Trophoblast cell (in vitro differentiated cells and primary cell): ENCODE measurements around the gene NXPE3.

ENCODE experiments used
- DNase-seq, 2 donors: peaks; one replicate each; pipeline ENCODE4 v3.0.0-alpha.2; 2016
- H2AFZ ChIP-seq: 2 replicates; pipeline ENCODE4 v1.6.1; 2013; ENCODE audit warnings: low read length, moderate library complexity, mild to moderate bottlenecking; ENCODE audit not compliant: insufficient read depth, poor library complexity
- H2AK5ac ChIP-seq: 2 replicates; pipeline ENCODE4 v1.6.1; 2013; ENCODE audit warnings: mild to moderate bottlenecking, low read length
- H2BK120ac ChIP-seq: 2 replicates; pipeline ENCODE4 v1.6.1; 2013; ENCODE audit warnings: low read length, mild to moderate bottlenecking, moderate library complexity; ENCODE audit not compliant: insufficient read depth, poor library complexity
- H2BK12ac ChIP-seq: 2 replicates; pipeline ENCODE4 v1.6.1; 2013; ENCODE audit warnings: mild to moderate bottlenecking, low read length, moderate library complexity
- H2BK5ac ChIP-seq: 2 replicates; pipeline ENCODE4 v1.6.1; 2013; ENCODE audit warnings: low read length, low read depth, moderate library complexity, mild to moderate bottlenecking; ENCODE audit not compliant: poor library complexity
- H3K14ac ChIP-seq: 2 replicates; pipeline ENCODE4 v1.6.1; 2013; ENCODE audit warnings: mild to moderate bottlenecking, low read length
- H3K18ac ChIP-seq: 2 replicates; pipeline ENCODE4 v1.6.1; 2013; ENCODE audit warnings: mild to moderate bottlenecking, low read length
- H3K23ac ChIP-seq: 2 replicates; pipeline ENCODE4 v1.6.1; 2013; ENCODE audit warnings: low read length
- H3K27ac ChIP-seq: 2 replicates; pipeline ENCODE4 v1.5.1; 2013; ENCODE audit warnings: low read depth, mild to moderate bottlenecking, inconsistent platforms, low read length, moderate library complexity
- H3K27me3 ChIP-seq: 2 replicates; pipeline ENCODE4 v1.6.1; 2013; ENCODE audit warnings: inconsistent platforms, mild to moderate bottlenecking, low read length, moderate library complexity; ENCODE audit not compliant: insufficient read depth
- H3K36me3 ChIP-seq, 2 experiments: 1 replicate in 1 of 2; 2 replicates in 1 of 2; pipeline ENCODE4 v1.6.1; 2013; ENCODE audit warnings: low read length in 2 of 2, mild to moderate bottlenecking in 2 of 2, moderate library complexity in 1 of 2; ENCODE audit not compliant: insufficient read depth in 2 of 2, control insufficient read depth in 1 of 2
- H3K4ac ChIP-seq: 2 replicates; pipeline ENCODE4 v1.6.1; 2013; ENCODE audit warnings: low read depth, mild to moderate bottlenecking, low read length, moderate library complexity
- H3K4me1 ChIP-seq, 2 experiments: 1 replicate in 1 of 2; 2 replicates in 1 of 2; pipeline ENCODE4 v1.6.1; 2013; ENCODE audit warnings: low read length in 2 of 2, mild to moderate bottlenecking in 2 of 2, moderate library complexity in 1 of 2; ENCODE audit not compliant: insufficient read depth in 2 of 2, control insufficient read depth in 1 of 2
- H3K4me2 ChIP-seq: 2 replicates; pipeline ENCODE4 v1.6.1; 2013; ENCODE audit warnings: inconsistent platforms, mild to moderate bottlenecking, low read length, moderate library complexity
- H3K4me3 ChIP-seq: 2 replicates; pipeline ENCODE4 v1.5.1; 2013; ENCODE audit warnings: mild to moderate bottlenecking, low read depth, low read length, inconsistent platforms
- H3K79me1 ChIP-seq: one replicate; pipeline ENCODE4 v1.6.1; 2013; ENCODE audit warnings: low read length
- H3K79me2 ChIP-seq: 2 replicates; pipeline ENCODE4 v1.6.1; 2013; ENCODE audit warnings: low read length, mild to moderate bottlenecking; ENCODE audit not compliant: control insufficient read depth, insufficient read depth, poor library complexity
- H3K9ac ChIP-seq: 2 replicates; pipeline ENCODE4 v1.6.1; 2013; ENCODE audit warnings: mild to moderate bottlenecking, low read length
- H3K9me3 ChIP-seq: 2 replicates; pipeline ENCODE4 v1.6.1; 2013; ENCODE audit warnings: low read depth, mild to moderate bottlenecking, control low read depth, inconsistent platforms, low read length; ENCODE audit not compliant: insufficient read depth
- H4K12ac ChIP-seq: 2 replicates; pipeline ENCODE4 v1.6.1; 2013; ENCODE audit warnings: low read depth, mild to moderate bottlenecking, low read length, moderate library complexity
- H4K8ac ChIP-seq: 2 replicates; pipeline ENCODE4 v1.6.1; 2013; ENCODE audit warnings: low read depth, mild to moderate bottlenecking, low read length, moderate library complexity
- H4K91ac ChIP-seq: one replicate; pipeline ENCODE4 v1.6.1; 2013; ENCODE audit warnings: low read depth, mild to moderate bottlenecking, low read length, moderate library complexity
- WGBS: extraction: QIAGEN DNeasy Blood & Tissue Kit; methylation state at CpG from one replicate; pipeline ENCODE4 v1.1.7; 2013; ENCODE audit warnings: missing lambda C conversion rate; ENCODE audit not compliant: insufficient read length, insufficient coverage; ENCODE audit errors: extremely low coverage; 5-methylcytosine and 5-hydroxymethylcytosine counted together

The NXPE3 gene

DNA sequence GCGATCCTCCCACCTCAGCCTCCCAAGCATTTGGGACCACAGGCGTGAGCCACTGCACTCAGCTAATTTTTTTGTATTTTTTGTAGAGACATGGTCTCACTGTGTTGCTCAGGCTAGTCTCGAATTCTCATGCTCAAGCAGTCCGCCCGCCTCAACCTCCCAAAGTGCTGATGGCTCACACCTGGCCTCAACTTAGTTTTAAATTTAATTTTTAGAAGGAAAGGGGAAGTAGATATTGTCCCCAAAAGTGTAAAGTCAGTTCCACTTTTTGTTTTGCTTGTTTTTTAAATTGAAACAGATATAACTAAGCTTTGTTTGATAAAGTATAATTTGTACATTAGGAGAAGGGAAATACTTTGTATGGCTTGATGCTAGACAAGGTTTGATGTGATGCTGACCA is 39.0 kb downstream of the NXPE3 start:
- no peaks in the 10 kb centered on the region for H3K27me3 ChIP-seq
- H3K36me3 ChIP-seq = peaks cover 0 to 5% of the 10 kb centered on the region in 2 experiments
- no peaks in the 10 kb centered on the region for H3K79me1 ChIP-seq
- no peak overlapping the region for H2AFZ ChIP-seq
- H4K8ac ChIP-seq = no peak overlapping the region
- H3K27ac ChIP-seq = no peak overlapping the region
- WGBS = no CpG with 5 or more reads among the region's 5 CpGs
- no peak overlapping the region for H3K4ac ChIP-seq
- no peak overlapping the region for H3K9ac ChIP-seq
- no peak overlapping the region for H3K14ac ChIP-seq
- no peak overlapping the region for H4K91ac ChIP-seq
- H3K23ac ChIP-seq = no peak overlapping the region
- no peak overlapping the region for H2BK5ac ChIP-seq
- H2BK120ac ChIP-seq = no peak overlapping the region
- H2AK5ac ChIP-seq = no peak overlapping the region
- no peak for DNase-seq
- H3K18ac ChIP-seq = no peak overlapping the region
- peaks cover 2% of the 10 kb centered on the region for H3K9me3 ChIP-seq
- no peak overlapping the region for H3K4me3 ChIP-seq
- no peak overlapping the region for H4K12ac ChIP-seq
- no peak overlapping the region for H3K4me2 ChIP-seq
- no peaks in the 10 kb centered on the region for H3K79me2 ChIP-seq
- H3K4me1 ChIP-seq = no peaks in the 10 kb centered on the region
- no peak overlapping the region for H2BK12ac ChIP-seq

DNA sequence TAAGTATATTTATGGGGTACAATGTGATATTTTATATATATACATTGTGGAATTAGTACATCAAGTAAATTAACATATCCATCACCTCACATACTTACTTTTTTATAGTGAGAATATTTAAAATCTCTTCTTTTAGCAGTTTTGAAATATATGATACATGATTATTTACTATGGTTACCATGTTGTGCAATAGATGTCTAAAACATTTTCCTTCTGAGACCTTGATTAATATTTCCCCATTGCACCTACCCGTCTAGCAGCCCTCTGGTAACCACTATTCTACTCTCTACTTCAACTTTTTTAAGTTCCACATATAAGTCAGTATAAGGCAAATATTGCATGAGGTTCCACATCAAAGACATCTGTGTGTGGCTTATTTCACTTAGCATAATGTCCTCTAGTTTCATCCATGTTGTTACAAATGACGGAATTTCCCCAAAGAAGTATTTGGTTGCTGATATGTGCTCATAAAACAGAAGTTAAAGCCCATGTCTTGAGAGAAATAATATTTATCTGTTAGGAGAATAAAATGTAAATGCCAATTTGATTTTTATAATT is 40.7 kb downstream of the NXPE3 start:
- Histone ChIP-seq H3K9ac (no peak overlapping the region), H4K12ac (no peak overlapping the region), H3K36me3 (peaks cover 0 to 5% of the 10 kb centered on the region in 2 experiments), H3K79me2 (no peaks in the 10 kb centered on the region), H3K27ac (no peak overlapping the region), H3K14ac (no peak overlapping the region), H3K9me3 (peaks cover 2% of the 10 kb centered on the region), H3K18ac (no peak overlapping the region), H3K79me1 (no peaks in the 10 kb centered on the region), H4K8ac (no peak overlapping the region), H4K91ac (no peak overlapping the region), H2AK5ac (no peak overlapping the region), H3K4me3 (no peak overlapping the region), H3K23ac (no peak overlapping the region), H3K4me1 (no peaks in the 10 kb centered on the region), H2BK12ac (no peak overlapping the region), H2AFZ (no peak overlapping the region), H3K4ac (no peak overlapping the region), H2BK120ac (no peak overlapping the region), H2BK5ac (no peak overlapping the region), H3K4me2 (no peak overlapping the region), H3K27me3 (no peaks in the 10 kb centered on the region)
- no CpG with 5 or more reads among the region's 2 CpGs for WGBS
- DNase-seq = peak in 1 of 2 donors; percentile 13

DNA sequence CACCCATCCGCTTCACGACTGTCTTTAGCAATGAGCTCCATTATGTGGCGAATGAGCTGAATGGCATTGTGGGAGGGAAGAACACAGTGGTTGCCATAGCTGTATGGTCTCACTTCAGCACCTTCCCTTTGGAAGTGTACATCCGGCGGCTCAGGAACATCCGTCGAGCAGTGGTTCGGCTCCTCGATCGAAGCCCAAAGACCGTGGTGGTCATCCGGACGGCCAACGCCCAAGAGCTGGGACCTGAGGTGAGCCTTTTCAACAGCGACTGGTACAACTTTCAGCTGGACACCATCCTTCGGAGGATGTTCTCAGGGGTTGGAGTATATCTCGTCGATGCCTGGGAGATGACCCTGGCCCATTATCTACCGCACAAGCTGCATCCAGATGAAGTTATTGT is 42.5 kb downstream of the NXPE3 start:
- WGBS = no CpG with 5 or more reads among the region's 19 CpGs
- peaks cover 2% of the 10 kb centered on the region for H3K9me3 ChIP-seq
- no peak overlapping the region for H2AK5ac ChIP-seq
- no peak overlapping the region for H4K12ac ChIP-seq
- H2BK120ac ChIP-seq = no peak overlapping the region
- no peak overlapping the region for H3K4ac ChIP-seq
- no peak overlapping the region for H3K27ac ChIP-seq
- no peak overlapping the region for H3K9ac ChIP-seq
- H3K23ac ChIP-seq = no peak overlapping the region
- no peak overlapping the region for H3K14ac ChIP-seq
- H3K4me3 ChIP-seq = no peak overlapping the region
- no peak overlapping the region for H3K4me2 ChIP-seq
- DNase-seq = no peak
- no peak overlapping the region for H4K91ac ChIP-seq
- no peak overlapping the region for H4K8ac ChIP-seq
- H3K18ac ChIP-seq = no peak overlapping the region
- H3K27me3 ChIP-seq = no peaks in the 10 kb centered on the region
- H2BK12ac ChIP-seq = no peak overlapping the region
- H2BK5ac ChIP-seq = no peak overlapping the region
- no peaks in the 10 kb centered on the region for H3K4me1 ChIP-seq
- no peak overlapping the region for H2AFZ ChIP-seq
- H3K79me2 ChIP-seq = no peaks in the 10 kb centered on the region
- peaks cover 0 to 5% of the 10 kb centered on the region in 2 experiments for H3K36me3 ChIP-seq
- H3K79me1 ChIP-seq = no peaks in the 10 kb centered on the region

DNA sequence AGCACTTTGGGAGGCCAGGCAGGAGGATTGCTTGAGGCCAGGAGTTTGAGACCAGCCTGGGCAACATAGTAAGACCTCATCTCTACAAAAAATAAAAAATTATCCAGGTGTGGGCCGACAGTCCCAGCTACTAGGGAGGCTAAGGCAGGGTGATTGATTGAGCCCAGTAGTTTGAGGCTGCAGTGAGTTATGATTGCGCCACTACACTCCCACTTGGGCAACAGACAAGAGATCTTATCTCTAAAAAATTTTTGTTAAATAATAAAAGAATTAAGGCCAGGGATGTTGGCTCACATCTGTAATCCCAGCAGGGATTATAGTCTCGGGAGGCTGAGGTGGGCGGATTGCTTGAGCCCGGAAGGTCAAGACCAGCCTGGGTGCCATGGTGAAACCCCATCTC is 44.5 kb downstream of the NXPE3 start:
- H4K91ac ChIP-seq = no peak overlapping the region
- H3K14ac ChIP-seq = no peak overlapping the region
- H3K4me3 ChIP-seq = no peak overlapping the region
- H3K36me3 ChIP-seq = peaks cover 0 to 5% of the 10 kb centered on the region in 2 experiments
- H3K18ac ChIP-seq = no peak overlapping the region
- no CpG with 5 or more reads among the region's 5 CpGs for WGBS
- H3K27me3 ChIP-seq = no peaks in the 10 kb centered on the region
- H3K79me2 ChIP-seq = no peaks in the 10 kb centered on the region
- peaks cover 2% of the 10 kb centered on the region for H3K79me1 ChIP-seq
- H3K4me1 ChIP-seq = no peaks in the 10 kb centered on the region
- peaks cover 2% of the 10 kb centered on the region for H3K9me3 ChIP-seq
- H2AFZ ChIP-seq = no peak overlapping the region
- H3K23ac ChIP-seq = no peak overlapping the region
- no peak overlapping the region for H2AK5ac ChIP-seq
- H2BK120ac ChIP-seq = no peak overlapping the region
- no peak overlapping the region for H4K12ac ChIP-seq
- no peak overlapping the region for H3K9ac ChIP-seq
- DNase-seq = no peak
- no peak overlapping the region for H3K4ac ChIP-seq
- H3K27ac ChIP-seq = no peak overlapping the region
- H3K4me2 ChIP-seq = no peak overlapping the region
- H2BK5ac ChIP-seq = no peak overlapping the region
- H4K8ac ChIP-seq = no peak overlapping the region
- H2BK12ac ChIP-seq = no peak overlapping the region
